Nephron progenitor cell (in vitro differentiated cells): Measurements from ENCODE around the gene MINDY4.

Experiments
- DNase-seq: peaks from one replicate; pipeline ENCODE4 v3.0.0; 2021
- H3K27ac Mint-ChIP-seq: 2 replicates; pipeline ENCODE4 v1.8.0; 2021; ENCODE audit warnings: mild to moderate bottlenecking, moderate library complexity, mixed read lengths
- H3K27me3 Mint-ChIP-seq: 2 replicates; pipeline ENCODE4 v1.8.0; 2021; ENCODE audit warnings: mild to moderate bottlenecking, low read depth, mixed read lengths; ENCODE audit not compliant: poor library complexity
- H3K36me3 Mint-ChIP-seq: 2 replicates; pipeline ENCODE4 v1.8.0; 2021; ENCODE audit warnings: low read depth, mixed read lengths
- H3K4me1 Mint-ChIP-seq: 2 replicates; pipeline ENCODE4 v1.8.0; 2021; ENCODE audit warnings: mixed read lengths
- H3K4me3 Mint-ChIP-seq: 2 replicates; pipeline ENCODE4 v1.8.0; 2021; ENCODE audit warnings: mild to moderate bottlenecking, moderate library complexity, mixed read lengths
- H3K9me3 Mint-ChIP-seq: 2 replicates; pipeline ENCODE4 v1.8.0; 2021; ENCODE audit warnings: mild to moderate bottlenecking, moderate library complexity, mixed read lengths
- TF ChIP-seq, protein P1 (sequence below): fragments of 200-600 bp; sonication (generic); IDR thresholded peaks from 2 replicates; pipeline ENCODE4 v1.5.0; 2021; ENCODE audit warnings: antibody characterized with exemption

The MINDY4 gene

GRCh38 chr7:30780941-30781340 is 9.7 kb downstream of the MINDY4 start:
- H3K4me1 Mint-ChIP-seq = no peaks in the 10 kb centered on the region
- no peak overlapping the region for H3K27ac Mint-ChIP-seq
- no peaks in the 10 kb centered on the region for H3K27me3 Mint-ChIP-seq
- H3K9me3 Mint-ChIP-seq = no peaks in the 10 kb centered on the region
- TF ChIP-seq, protein P1, sequence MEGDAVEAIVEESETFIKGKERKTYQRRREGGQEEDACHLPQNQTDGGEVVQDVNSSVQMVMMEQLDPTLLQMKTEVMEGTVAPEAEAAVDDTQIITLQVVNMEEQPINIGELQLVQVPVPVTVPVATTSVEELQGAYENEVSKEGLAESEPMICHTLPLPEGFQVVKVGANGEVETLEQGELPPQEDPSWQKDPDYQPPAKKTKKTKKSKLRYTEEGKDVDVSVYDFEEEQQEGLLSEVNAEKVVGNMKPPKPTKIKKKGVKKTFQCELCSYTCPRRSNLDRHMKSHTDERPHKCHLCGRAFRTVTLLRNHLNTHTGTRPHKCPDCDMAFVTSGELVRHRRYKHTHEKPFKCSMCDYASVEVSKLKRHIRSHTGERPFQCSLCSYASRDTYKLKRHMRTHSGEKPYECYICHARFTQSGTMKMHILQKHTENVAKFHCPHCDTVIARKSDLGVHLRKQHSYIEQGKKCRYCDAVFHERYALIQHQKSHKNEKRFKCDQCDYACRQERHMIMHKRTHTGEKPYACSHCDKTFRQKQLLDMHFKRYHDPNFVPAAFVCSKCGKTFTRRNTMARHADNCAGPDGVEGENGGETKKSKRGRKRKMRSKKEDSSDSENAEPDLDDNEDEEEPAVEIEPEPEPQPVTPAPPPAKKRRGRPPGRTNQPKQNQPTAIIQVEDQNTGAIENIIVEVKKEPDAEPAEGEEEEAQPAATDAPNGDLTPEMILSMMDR = no peak
- no peak for DNase-seq
- peaks cover 48% of the 10 kb centered on the region for H3K36me3 Mint-ChIP-seq
- H3K4me3 Mint-ChIP-seq = no peak overlapping the region

- DNase-seq = no peak
- TF ChIP-seq, protein P1 = no peak
- Mint-ChIP-seq H3K27me3 (no peaks in the 10 kb centered on the region), H3K36me3 (peaks cover 60% of the 10 kb centered on the region), H3K4me1 (no peaks in the 10 kb centered on the region), H3K27ac (no peak overlapping the region), H3K9me3 (no peaks in the 10 kb centered on the region), H3K4me3 (no peak overlapping the region)
Measured at GRCh38 chr7:30782690-30783089, 11.5 kb downstream of the MINDY4 start.

- H3K27me3 Mint-ChIP-seq = no peaks in the 10 kb centered on the region
- H3K27ac Mint-ChIP-seq = no peak overlapping the region
- TF ChIP-seq, protein P1 = no peak
- no peaks in the 10 kb centered on the region for H3K9me3 Mint-ChIP-seq
- no peak for DNase-seq
- H3K36me3 Mint-ChIP-seq = peaks cover 62% of the 10 kb centered on the region
- H3K4me3 Mint-ChIP-seq = no peak overlapping the region
- no peaks in the 10 kb centered on the region for H3K4me1 Mint-ChIP-seq
Measured at GRCh38 chr7:30785786-30786185, 14.6 kb downstream of the MINDY4 start.

- no peaks in the 10 kb centered on the region for H3K4me1 Mint-ChIP-seq
- no peak overlapping the region for H3K4me3 Mint-ChIP-seq
- TF ChIP-seq, protein P1 = no peak
- H3K9me3 Mint-ChIP-seq = no peaks in the 10 kb centered on the region
- H3K36me3 Mint-ChIP-seq = peaks cover 50% of the 10 kb centered on the region
- DNase-seq = no peak
- H3K27ac Mint-ChIP-seq = no peak overlapping the region
- no peaks in the 10 kb centered on the region for H3K27me3 Mint-ChIP-seq
Measured at GRCh38 chr7:30787486-30787885, 16.3 kb downstream of the MINDY4 start.

- H3K4me3 Mint-ChIP-seq = no peak overlapping the region
- H3K27me3 Mint-ChIP-seq = no peaks in the 10 kb centered on the region
- H3K4me1 Mint-ChIP-seq = no peaks in the 10 kb centered on the region
- H3K36me3 Mint-ChIP-seq = peaks cover 42% of the 10 kb centered on the region
- DNase-seq = no peak
- TF ChIP-seq, protein P1 = no peak
- H3K9me3 Mint-ChIP-seq = no peaks in the 10 kb centered on the region
- H3K27ac Mint-ChIP-seq = no peak overlapping the region
Measured at GRCh38 chr7:30788640-30789333, 17.6 kb downstream of the MINDY4 start.

- TF ChIP-seq, protein P1 = no peak
- peaks cover 38% of the 10 kb centered on the region for H3K36me3 Mint-ChIP-seq
- H3K27ac Mint-ChIP-seq = no peak overlapping the region
- no peaks in the 10 kb centered on the region for H3K27me3 Mint-ChIP-seq
- H3K9me3 Mint-ChIP-seq = no peaks in the 10 kb centered on the region
- DNase-seq = no peak
- H3K4me3 Mint-ChIP-seq = no peak overlapping the region
- peaks cover 4% of the 10 kb centered on the region for H3K4me1 Mint-ChIP-seq
Measured at GRCh38 chr7:30789334-30789711, 18.1 kb downstream of the MINDY4 start.
